ENCODE data around the gene PKM. TPM values are rescaled to one million over a fixed set of nuclear protein-coding genes. Genes with fewer than 3 reads are reported as not detected.

PKM gene
- total RNA-seq, 1 experiment from 2014 or later, result 1,809 TPM

DNA sequence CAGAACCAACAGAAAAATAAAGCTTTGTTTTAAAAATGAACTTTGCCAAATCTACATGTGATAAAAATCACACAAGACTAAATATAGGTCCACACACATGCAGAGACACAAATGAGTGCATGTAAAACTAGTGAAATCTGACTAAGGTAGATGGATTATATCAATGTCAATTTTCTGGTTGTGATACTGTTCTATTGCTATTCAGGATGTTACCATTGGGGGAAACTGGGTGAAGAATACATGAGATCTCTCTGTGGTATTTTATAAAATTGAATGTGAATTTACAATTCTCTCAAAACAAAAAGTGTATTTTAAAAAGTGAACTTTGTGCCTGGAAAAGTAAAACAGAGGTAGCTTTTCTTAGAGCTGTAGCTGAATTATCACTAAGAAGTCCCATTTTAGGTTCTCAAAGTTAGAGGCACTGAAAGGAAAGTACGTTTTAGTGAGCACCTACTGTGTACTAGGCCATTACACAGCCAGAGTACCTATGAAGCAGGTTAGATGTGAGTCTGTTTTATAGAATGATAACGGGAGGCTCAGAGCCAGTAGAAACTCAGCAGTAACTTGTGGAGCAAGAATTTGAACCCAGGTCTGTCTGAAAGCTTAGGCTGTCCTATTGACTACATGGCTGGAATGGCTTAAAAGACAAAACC is 41.6 kb downstream of the PKM start:
- peaks cover 21% of the 10 kb centered on the region for H3K4me1 ChIP-seq (replicated peaks; ENCODE audit: insufficient read depth)
- POLR2A ChIA-PET (ENCODE audit: unreplicated experiment), result interaction anchor here (0.7 kb wide), 1 partner anchor 214 kb away, joined by 3 read pairs; no protein-coding TSS in a partner anchor
- CTCF ChIA-PET, result interaction anchor here (0.6 kb wide), 1 partner anchor 8 kb away, joined by 3 read pairs; no protein-coding TSS in a partner anchor

DNA sequence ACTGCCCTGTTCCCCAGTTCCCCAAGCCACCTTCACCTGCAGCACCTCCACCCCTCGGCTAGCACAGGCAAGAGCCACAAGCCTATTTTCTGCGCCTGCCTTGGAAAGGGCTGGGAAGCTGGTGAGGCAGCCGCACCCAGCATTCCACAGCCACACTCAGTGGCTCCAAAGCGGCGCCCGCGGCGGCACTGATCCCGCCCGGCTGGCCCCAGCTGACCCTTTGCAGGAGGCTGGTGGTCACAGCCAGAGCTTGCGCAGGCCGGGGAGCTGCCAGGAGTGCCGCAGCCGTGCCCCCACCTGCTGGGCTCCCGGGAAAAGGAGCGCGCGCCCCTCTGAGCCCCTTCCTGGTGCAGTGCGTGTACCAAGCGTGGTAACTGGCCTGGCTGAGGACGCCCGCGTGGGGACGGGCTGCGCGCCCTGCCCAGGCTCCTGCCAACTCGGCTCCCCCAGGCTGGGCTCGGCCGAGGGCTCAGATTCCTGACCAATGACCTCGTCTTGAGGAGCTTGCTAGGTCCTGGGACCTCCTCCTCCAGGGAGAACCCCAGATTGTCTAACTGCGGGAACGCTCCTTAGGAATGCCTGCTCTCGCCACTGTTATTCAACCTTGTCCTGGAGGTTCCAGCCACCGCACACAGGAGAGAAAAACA is 46.7 kb downstream of the PKM start:
- Histone ChIP-seq H2AFZ (peak overlapping the region; percentile 81), H3K79me2 (ENCODE audit: low read depth) (no peaks in the 10 kb centered on the region), H3K9me3 (ENCODE audit: insufficient read depth, low read depth) (no peaks in the 10 kb centered on the region), H3K27ac (peak overlapping the region; percentile 72), H3K4me2 (peak overlapping the region; percentile 86), H3K9me2 (ENCODE audit: insufficient read depth) (no peaks in the 10 kb centered on the region), H3K4me3 (peak overlapping the region; percentile 55), H3K27me3 (ENCODE audit: insufficient read depth, low read depth) (no peaks in the 10 kb centered on the region), H3K36me3 (ENCODE audit: low read depth) (no peaks in the 10 kb centered on the region), H4K20me1 (ENCODE audit: insufficient read depth) (no peaks in the 10 kb centered on the region), H3F3A (ENCODE audit: insufficient read depth, low read depth) (peaks cover 22% of the 10 kb centered on the region), H3K4me1 (replicated peaks; ENCODE audit: insufficient read depth) (peaks cover 62% of the 10 kb centered on the region)
- intact Hi-C loops (cut with micrococcal nuclease; ENCODE audit: unreplicated experiment), result loop anchor here (1.0 kb wide), 1 partner anchor 14 kb away; no protein-coding TSS in a partner anchor
- TF ChIP-seq EZH2 (IDR thresholded peaks at IDR 0.05; ENCODE audit: low read depth), result no peak
- TF ChIP-seq, protein P1, sequence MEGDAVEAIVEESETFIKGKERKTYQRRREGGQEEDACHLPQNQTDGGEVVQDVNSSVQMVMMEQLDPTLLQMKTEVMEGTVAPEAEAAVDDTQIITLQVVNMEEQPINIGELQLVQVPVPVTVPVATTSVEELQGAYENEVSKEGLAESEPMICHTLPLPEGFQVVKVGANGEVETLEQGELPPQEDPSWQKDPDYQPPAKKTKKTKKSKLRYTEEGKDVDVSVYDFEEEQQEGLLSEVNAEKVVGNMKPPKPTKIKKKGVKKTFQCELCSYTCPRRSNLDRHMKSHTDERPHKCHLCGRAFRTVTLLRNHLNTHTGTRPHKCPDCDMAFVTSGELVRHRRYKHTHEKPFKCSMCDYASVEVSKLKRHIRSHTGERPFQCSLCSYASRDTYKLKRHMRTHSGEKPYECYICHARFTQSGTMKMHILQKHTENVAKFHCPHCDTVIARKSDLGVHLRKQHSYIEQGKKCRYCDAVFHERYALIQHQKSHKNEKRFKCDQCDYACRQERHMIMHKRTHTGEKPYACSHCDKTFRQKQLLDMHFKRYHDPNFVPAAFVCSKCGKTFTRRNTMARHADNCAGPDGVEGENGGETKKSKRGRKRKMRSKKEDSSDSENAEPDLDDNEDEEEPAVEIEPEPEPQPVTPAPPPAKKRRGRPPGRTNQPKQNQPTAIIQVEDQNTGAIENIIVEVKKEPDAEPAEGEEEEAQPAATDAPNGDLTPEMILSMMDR (conservative IDR thresholded peaks at IDR 0.05), result no peak
- ChIA-PET POLR2A (ENCODE audit: unreplicated experiment) (interaction anchor here (0.5 to 1.7 kb wide), 10 partner anchors 12 to 439 kb away, joined by 3 to 11 read pairs (median 5); no protein-coding TSS in a partner anchor), CTCF (no interaction called here)
- BruUV-seq (replicated peaks), result no TSS peak
- peak; percentile 79 to 89 for DNase-seq

More for the DNA sequence above, 41.6 kb downstream of the PKM start:
- no peak for DNase-seq
- Histone ChIP-seq H3F3A (ENCODE audit: insufficient read depth, low read depth) (no peaks in the 10 kb centered on the region), H3K4me2 (no peak overlapping the region), H3K79me2 (ENCODE audit: low read depth) (no peaks in the 10 kb centered on the region), H2AFZ (no peak overlapping the region), H4K20me1 (ENCODE audit: insufficient read depth) (no peaks in the 10 kb centered on the region), H3K36me3 (ENCODE audit: low read depth) (no peaks in the 10 kb centered on the region), H3K9me2 (ENCODE audit: insufficient read depth) (no peaks in the 10 kb centered on the region), H3K27me3 (ENCODE audit: insufficient read depth, low read depth) (no peaks in the 10 kb centered on the region), H3K4me3 (no peak overlapping the region), H3K27ac (no peak overlapping the region), H3K9me3 (ENCODE audit: insufficient read depth, low read depth) (no peaks in the 10 kb centered on the region)
- BruUV-seq (replicated peaks), result no TSS peak
- intact Hi-C loops (cut with micrococcal nuclease; ENCODE audit: unreplicated experiment), result no loop called here
- TF ChIP-seq, protein P1 (conservative IDR thresholded peaks at IDR 0.05), result no peak
- no peak for TF ChIP-seq EZH2 (IDR thresholded peaks at IDR 0.05; ENCODE audit: low read depth)

DNA sequence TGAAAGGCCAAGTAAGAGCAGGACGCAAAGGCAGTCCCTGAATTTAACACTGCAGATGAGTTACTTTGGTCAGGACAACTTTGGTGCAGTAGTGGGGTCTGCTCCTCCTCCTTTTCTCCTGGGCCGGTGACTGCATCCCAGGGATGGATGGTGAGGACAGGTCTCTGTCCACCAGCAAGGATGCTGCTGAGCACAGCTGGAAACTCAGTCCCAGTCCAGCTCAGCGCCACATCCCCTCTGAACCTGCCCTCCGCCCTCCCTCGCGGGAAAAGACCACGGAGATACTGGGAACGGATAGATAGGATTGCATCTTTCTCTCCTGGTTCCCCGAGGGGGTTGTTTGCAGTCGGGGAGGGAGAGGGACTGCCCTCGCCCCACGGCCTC is 47.2 kb downstream of the PKM start:
- CTCF ChIA-PET, result interaction anchor here (0.6 kb wide), 1 partner anchor 28 kb away, joined by 4 read pairs; no protein-coding TSS in a partner anchor
- peak overlapping the region; percentile 81; the same call in 1 of the 2 replicates for H2AFZ ChIP-seq
- no TSS peak for BruUV-seq (replicated peaks)

More for the DNA sequence above, 47.2 kb downstream of the PKM start:
- H3K79me2 ChIP-seq (ENCODE audit: low read depth), result no peaks in the 10 kb centered on the region
- peak overlapping the region; percentile 55; the same call in 1 of the 2 replicates for H3K4me3 ChIP-seq
- H3F3A ChIP-seq (ENCODE audit: insufficient read depth, low read depth), result peaks cover 22% of the 10 kb centered on the region
- POLR2A ChIA-PET (ENCODE audit: unreplicated experiment), result interaction anchor here (0.7 to 1.7 kb wide), 3 partner anchors 15 to 292 kb away, joined by 3 to 11 read pairs (median 8); no protein-coding TSS in a partner anchor
- H3K27me3 ChIP-seq (ENCODE audit: insufficient read depth, low read depth), result no peaks in the 10 kb centered on the region
- H3K9me3 ChIP-seq (ENCODE audit: insufficient read depth, low read depth), result no peaks in the 10 kb centered on the region
- no peak for TF ChIP-seq EZH2 (IDR thresholded peaks at IDR 0.05; ENCODE audit: low read depth)
- TF ChIP-seq, protein P1 (conservative IDR thresholded peaks at IDR 0.05), result no peak
- intact Hi-C loops (cut with micrococcal nuclease; ENCODE audit: unreplicated experiment), result loop anchor here (1.0 kb wide), 1 partner anchor 13 kb away; no protein-coding TSS in a partner anchor
- H3K4me1 ChIP-seq (replicated peaks; ENCODE audit: insufficient read depth), result peaks cover 67% of the 10 kb centered on the region
- no peaks in the 10 kb centered on the region for H3K9me2 ChIP-seq (ENCODE audit: insufficient read depth)
- H3K4me2 ChIP-seq, result peak overlapping the region; percentile 86
- DNase-seq, result no peak
- no peaks in the 10 kb centered on the region for H4K20me1 ChIP-seq (ENCODE audit: insufficient read depth)
- H3K27ac ChIP-seq, result peak overlapping the region; percentile 72
- H3K36me3 ChIP-seq (ENCODE audit: low read depth), result no peaks in the 10 kb centered on the region
